H9 (cell line): ENCODE results near the gene DAPK1. TPM values are rescaled to one million over a fixed set of nuclear protein-coding genes. Genes with fewer than 3 reads are reported as not detected.

Experiments
- DNase-seq: peaks from one replicate; pipeline ENCODE4 v3.0.0-alpha.2; 2017
- H2AFZ ChIP-seq: one replicate; pipeline ENCODE4 v1.6.1; 2013; ENCODE audit warnings: mild to moderate bottlenecking, low read length, control low read depth, moderate library complexity
- H2AK5ac ChIP-seq: 2 replicates; pipeline ENCODE4 v1.6.1; 2013; ENCODE audit warnings: low read length, control low read depth, mixed read lengths; ENCODE audit not compliant: insufficient read length
- H2BK120ac ChIP-seq: one replicate; pipeline ENCODE4 v1.6.1; 2013; ENCODE audit warnings: low read depth, mild to moderate bottlenecking, low read length, control low read depth, inconsistent platforms; ENCODE audit not compliant: poor library complexity, severe bottlenecking
- H2BK12ac ChIP-seq: 2 replicates; pipeline ENCODE4 v1.6.1; 2013; ENCODE audit warnings: low read length, control low read depth, mixed read lengths, low read depth; ENCODE audit not compliant: insufficient read length
- H2BK15ac ChIP-seq: 2 replicates; pipeline ENCODE4 v1.6.1; 2013; ENCODE audit warnings: low read depth, low read length, control low read depth
- H2BK20ac ChIP-seq: one replicate; pipeline ENCODE4 v1.6.1; 2013; ENCODE audit warnings: low read depth, mild to moderate bottlenecking, low read length, control low read depth, inconsistent platforms; ENCODE audit not compliant: poor library complexity, severe bottlenecking
- H2BK5ac ChIP-seq: 2 replicates; pipeline ENCODE4 v1.6.1; 2013; ENCODE audit warnings: low read length, control low read depth, mixed read lengths; ENCODE audit not compliant: insufficient read length
- H3K14ac ChIP-seq: 2 replicates; pipeline ENCODE4 v1.6.1; 2013; ENCODE audit warnings: low read length, control low read depth; ENCODE audit not compliant: insufficient read depth
- H3K18ac ChIP-seq: 2 replicates; pipeline ENCODE4 v1.6.1; 2013; ENCODE audit warnings: low read depth, mild to moderate bottlenecking, mixed read lengths, low read length, control low read depth; ENCODE audit not compliant: insufficient read length
- H3K23ac ChIP-seq: 2 replicates; pipeline ENCODE4 v1.6.1; 2013; ENCODE audit warnings: low read length, control low read depth, mixed read lengths, low read depth; ENCODE audit not compliant: insufficient read length
- H3K23me2 ChIP-seq: 2 replicates; pipeline ENCODE4 v1.6.1; 2013; ENCODE audit warnings: low read depth, mild to moderate bottlenecking, mixed read lengths, low read length, control low read depth; ENCODE audit not compliant: insufficient read length, poor library complexity, severe bottlenecking
- H3K27ac ChIP-seq: 2 replicates; pipeline ENCODE4 v1.5.1; 2013; ENCODE audit warnings: low read length, control low read depth, mixed read lengths, low read depth; ENCODE audit not compliant: insufficient read length
- H3K27me3 ChIP-seq: 2 replicates; pipeline ENCODE4 v1.6.1; 2013; ENCODE audit warnings: low read length, control low read depth, inconsistent platforms; ENCODE audit not compliant: insufficient read depth
- H3K4ac ChIP-seq: 2 replicates; pipeline ENCODE4 v1.6.1; 2013; ENCODE audit warnings: low read depth, mild to moderate bottlenecking, control low read depth, inconsistent platforms, low read length, moderate library complexity
- H3K4me1 ChIP-seq: 2 replicates; pipeline ENCODE4 v1.6.1; 2013; ENCODE audit warnings: low read length, control low read depth, inconsistent platforms; ENCODE audit not compliant: insufficient read depth
- H3K4me2 ChIP-seq: 2 replicates; pipeline ENCODE4 v1.6.1; 2013; ENCODE audit warnings: low read length, control low read depth, mixed read lengths; ENCODE audit not compliant: insufficient read length, insufficient read depth
- H3K56ac ChIP-seq: 2 replicates; pipeline ENCODE4 v1.6.1; 2013; ENCODE audit warnings: low read depth, mild to moderate bottlenecking, mixed read lengths, low read length, control low read depth; ENCODE audit not compliant: insufficient read length
- H3K79me1 ChIP-seq: 2 replicates; pipeline ENCODE4 v1.6.1; 2013; ENCODE audit warnings: low read depth, mild to moderate bottlenecking, moderate library complexity, low read length, control low read depth, inconsistent platforms; ENCODE audit not compliant: insufficient read depth, poor library complexity, severe bottlenecking
- H3K79me2 ChIP-seq: 2 replicates; pipeline ENCODE4 v1.6.1; 2013; ENCODE audit warnings: low read length, control low read depth, inconsistent platforms; ENCODE audit not compliant: insufficient read depth
- H3K9ac ChIP-seq: 2 replicates; pipeline ENCODE4 v1.6.1; 2013; ENCODE audit warnings: low read length, control low read depth, mixed read lengths; ENCODE audit not compliant: insufficient read length; ENCODE audit errors: extremely low read depth
- H3K9me3 ChIP-seq: one replicate; pipeline ENCODE4 v1.6.1; 2013; ENCODE audit warnings: low read depth, low read length, inconsistent platforms; ENCODE audit not compliant: control insufficient read depth
- H3T11ph ChIP-seq: one replicate; pipeline ENCODE4 v1.6.1; 2013; ENCODE audit warnings: mild to moderate bottlenecking, low read length, control low read depth, inconsistent platforms
- H4K20me1 ChIP-seq: one replicate; pipeline ENCODE4 v1.6.1; 2013; ENCODE audit not compliant: control insufficient read depth, insufficient read length, insufficient read depth
- H4K5ac ChIP-seq: 2 replicates; pipeline ENCODE4 v1.6.1; 2013; ENCODE audit warnings: low read depth, mild to moderate bottlenecking, mixed read lengths, low read length, control low read depth; ENCODE audit not compliant: insufficient read length
- H4K8ac ChIP-seq: replicated peaks from 2 replicates; pipeline ENCODE4 v1.6.1; 2013; ENCODE audit warnings: low read length, control low read depth, mixed read lengths, low read depth; ENCODE audit not compliant: insufficient read length
- H4K91ac ChIP-seq: 2 replicates; pipeline ENCODE4 v1.6.1; 2013; ENCODE audit warnings: low read depth, mild to moderate bottlenecking, moderate library complexity, mixed read lengths, low read length, control low read depth; ENCODE audit not compliant: insufficient read length
- H3K27ac Mint-ChIP-seq, 3 experiments: 2 replicates in 2 of 3; 3 replicates in 1 of 3; pipeline ENCODE4 v1.8.0; 2020 to 2021; ENCODE audit warnings: mixed read lengths in 3 of 3, mild to moderate bottlenecking in 1 of 3, moderate library complexity in 1 of 3
- H3K27me3 Mint-ChIP-seq: 2 replicates; pipeline ENCODE4 v1.8.0; 2021; ENCODE audit warnings: low read depth, mild to moderate bottlenecking, moderate library complexity, mixed read lengths
- H3K36me3 Mint-ChIP-seq, 3 experiments: 2 replicates in 2 of 3; 3 replicates in 1 of 3; pipeline ENCODE4 v1.8.0; 2020 to 2021; ENCODE audit warnings: low read depth in 3 of 3, mixed read lengths in 3 of 3; ENCODE audit not compliant: insufficient read depth in 1 of 3
- H3K4me1 Mint-ChIP-seq, 2 experiments: 2 replicates each; pipeline ENCODE4 v1.8.0; 2020; ENCODE audit warnings: mixed read lengths in 2 of 2
- H3K4me3 Mint-ChIP-seq, 2 experiments: 2 replicates in 1 of 2; 3 replicates in 1 of 2; pipeline ENCODE4 v1.8.0; 2020 to 2021; ENCODE audit warnings: mild to moderate bottlenecking in 2 of 2, mixed read lengths in 2 of 2, moderate library complexity in 1 of 2
- H3K9me3 Mint-ChIP-seq, 2 experiments: 2 replicates in 1 of 2; 3 replicates in 1 of 2; pipeline ENCODE4 v1.8.0; 2020; ENCODE audit warnings: mild to moderate bottlenecking in 2 of 2, mixed read lengths in 2 of 2, moderate library complexity in 1 of 2
- WGBS: extraction: QIAGEN DNeasy Blood & Tissue Kit; methylation state at CpG from one replicate; pipeline ENCODE4 v1.1.7; 2013; ENCODE audit warnings: missing lambda C conversion rate, low lambda C conversion rate, mixed read lengths; ENCODE audit not compliant: insufficient read length; ENCODE audit errors: extremely low coverage; 5-methylcytosine and 5-hydroxymethylcytosine counted together
- total RNA-seq: library from RNA; stranded (reverse); gene quantifications from 2 replicates; pipeline ENCODE4 v1.2.1, GENCODE V29; 2021
- TF ChIP-seq, protein P1 (sequence below): fragments of 200-600 bp; sonication (generic); conservative IDR thresholded peaks from 3 replicates; pipeline ENCODE4 v1.8.0; 2021; ENCODE audit warnings: antibody characterized with exemption, mild to moderate bottlenecking

DAPK1 gene
- total RNA-seq, 1 experiment from 2014 or later, result 79.4 TPM

DNA sequence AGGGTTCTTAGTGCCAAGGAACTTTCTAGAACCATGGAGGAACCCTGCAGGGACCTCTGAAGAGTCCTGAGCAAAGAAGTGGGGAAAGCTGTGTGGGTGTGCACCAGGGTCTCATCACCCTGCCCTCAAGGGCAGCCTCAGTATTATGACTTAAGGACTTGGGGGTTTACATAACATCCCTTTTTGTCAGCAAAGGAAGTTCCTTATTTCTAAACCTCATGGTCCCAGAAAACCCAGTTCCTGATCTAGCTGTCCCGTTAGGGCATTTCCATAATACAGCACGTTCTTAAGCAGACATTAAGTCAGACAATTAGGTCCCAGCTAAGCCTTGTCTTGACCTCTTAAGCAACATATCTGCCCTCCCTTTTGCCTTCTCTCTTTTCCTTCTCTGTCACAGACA lies 57.3 kb downstream of the DAPK1 start:
- no peak overlapping the region for H3K56ac ChIP-seq
- H4K20me1 ChIP-seq, result no peaks in the 10 kb centered on the region
- no peak overlapping the region for H4K8ac ChIP-seq
- H3K27me3 Mint-ChIP-seq, result no peaks in the 10 kb centered on the region
- H2AFZ ChIP-seq, result no peak overlapping the region
- no peak overlapping the region; a peak in 1 of 7 replicates for H3K27ac Mint-ChIP-seq
- peaks cover 3% of the 10 kb centered on the region; the same call in 1 of the 2 replicates for H3K4me1 ChIP-seq
- H3K9me3 Mint-ChIP-seq, result no peaks in the 10 kb centered on the region
- no peak overlapping the region for H4K5ac ChIP-seq
- no peak overlapping the region for H3T11ph ChIP-seq
- no peak overlapping the region for H3K4ac ChIP-seq
- DNase-seq, result no peak
- no peak overlapping the region for H3K27ac ChIP-seq
- peaks cover 0 to 7% (median 6%) of the 10 kb centered on the region in 3 experiments; a peak in 6 of 7 replicates for H3K36me3 Mint-ChIP-seq
- H3K23ac ChIP-seq, result no peak overlapping the region
- no peak overlapping the region for H2BK5ac ChIP-seq
- WGBS, result no CpG with 5 or more reads among the region's 2 CpGs
- no peak overlapping the region for H3K4me3 Mint-ChIP-seq
- H3K18ac ChIP-seq, result no peak overlapping the region
- TF ChIP-seq, protein P1, sequence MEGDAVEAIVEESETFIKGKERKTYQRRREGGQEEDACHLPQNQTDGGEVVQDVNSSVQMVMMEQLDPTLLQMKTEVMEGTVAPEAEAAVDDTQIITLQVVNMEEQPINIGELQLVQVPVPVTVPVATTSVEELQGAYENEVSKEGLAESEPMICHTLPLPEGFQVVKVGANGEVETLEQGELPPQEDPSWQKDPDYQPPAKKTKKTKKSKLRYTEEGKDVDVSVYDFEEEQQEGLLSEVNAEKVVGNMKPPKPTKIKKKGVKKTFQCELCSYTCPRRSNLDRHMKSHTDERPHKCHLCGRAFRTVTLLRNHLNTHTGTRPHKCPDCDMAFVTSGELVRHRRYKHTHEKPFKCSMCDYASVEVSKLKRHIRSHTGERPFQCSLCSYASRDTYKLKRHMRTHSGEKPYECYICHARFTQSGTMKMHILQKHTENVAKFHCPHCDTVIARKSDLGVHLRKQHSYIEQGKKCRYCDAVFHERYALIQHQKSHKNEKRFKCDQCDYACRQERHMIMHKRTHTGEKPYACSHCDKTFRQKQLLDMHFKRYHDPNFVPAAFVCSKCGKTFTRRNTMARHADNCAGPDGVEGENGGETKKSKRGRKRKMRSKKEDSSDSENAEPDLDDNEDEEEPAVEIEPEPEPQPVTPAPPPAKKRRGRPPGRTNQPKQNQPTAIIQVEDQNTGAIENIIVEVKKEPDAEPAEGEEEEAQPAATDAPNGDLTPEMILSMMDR, result no peak
- H3K9me3 ChIP-seq, result no peaks in the 10 kb centered on the region
- H2BK120ac ChIP-seq, result no peak overlapping the region
- H3K4me1 Mint-ChIP-seq, result peaks cover 7 to 11% of the 10 kb centered on the region in 2 experiments; a peak in 3 of 4 replicates
- no peak overlapping the region for H2BK12ac ChIP-seq
- peaks cover 3% of the 10 kb centered on the region; the same call in 1 of the 2 replicates for H3K79me2 ChIP-seq
- H2BK20ac ChIP-seq, result no peak overlapping the region
- no peak overlapping the region for H3K9ac ChIP-seq
- no peaks in the 10 kb centered on the region for H3K27me3 ChIP-seq
- no peak overlapping the region for H3K14ac ChIP-seq
- H3K23me2 ChIP-seq, result no peaks in the 10 kb centered on the region
- H3K79me1 ChIP-seq, result peaks cover 16% of the 10 kb centered on the region
- H2BK15ac ChIP-seq, result no peak overlapping the region
- H2AK5ac ChIP-seq, result no peak overlapping the region
- no peak overlapping the region for H4K91ac ChIP-seq
- no peak overlapping the region for H3K4me2 ChIP-seq
